Fibroblast of skin of scalp (primary cell): Measurements from ENCODE around the gene FADD. TPM values are rescaled to one million over a fixed set of nuclear protein-coding genes. Genes with fewer than 3 reads are reported as not detected.

Experiments
- DNase-seq: peaks from one replicate; pipeline ENCODE4 v3.0.0-alpha.2; 2013
- polyA plus RNA-seq, 2 experiments: library from polyadenylated mRNA; unstranded; fragments of 120-200 nt; gene quantifications; one replicate each; pipeline ENCODE4 v1.2.1, GENCODE V29; 2013; ENCODE audit not compliant: insufficient read length in 2 of 2

FADD gene, protein sequence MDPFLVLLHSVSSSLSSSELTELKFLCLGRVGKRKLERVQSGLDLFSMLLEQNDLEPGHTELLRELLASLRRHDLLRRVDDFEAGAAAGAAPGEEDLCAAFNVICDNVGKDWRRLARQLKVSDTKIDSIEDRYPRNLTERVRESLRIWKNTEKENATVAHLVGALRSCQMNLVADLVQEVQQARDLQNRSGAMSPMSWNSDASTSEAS
- 19.3 TPM for polyA plus RNA-seq (2013, experiment 1 of 2; ENCODE audit: insufficient read length)
- polyA plus RNA-seq (2013, experiment 2 of 2; ENCODE audit: insufficient read length): 20.8 TPM

DNA sequence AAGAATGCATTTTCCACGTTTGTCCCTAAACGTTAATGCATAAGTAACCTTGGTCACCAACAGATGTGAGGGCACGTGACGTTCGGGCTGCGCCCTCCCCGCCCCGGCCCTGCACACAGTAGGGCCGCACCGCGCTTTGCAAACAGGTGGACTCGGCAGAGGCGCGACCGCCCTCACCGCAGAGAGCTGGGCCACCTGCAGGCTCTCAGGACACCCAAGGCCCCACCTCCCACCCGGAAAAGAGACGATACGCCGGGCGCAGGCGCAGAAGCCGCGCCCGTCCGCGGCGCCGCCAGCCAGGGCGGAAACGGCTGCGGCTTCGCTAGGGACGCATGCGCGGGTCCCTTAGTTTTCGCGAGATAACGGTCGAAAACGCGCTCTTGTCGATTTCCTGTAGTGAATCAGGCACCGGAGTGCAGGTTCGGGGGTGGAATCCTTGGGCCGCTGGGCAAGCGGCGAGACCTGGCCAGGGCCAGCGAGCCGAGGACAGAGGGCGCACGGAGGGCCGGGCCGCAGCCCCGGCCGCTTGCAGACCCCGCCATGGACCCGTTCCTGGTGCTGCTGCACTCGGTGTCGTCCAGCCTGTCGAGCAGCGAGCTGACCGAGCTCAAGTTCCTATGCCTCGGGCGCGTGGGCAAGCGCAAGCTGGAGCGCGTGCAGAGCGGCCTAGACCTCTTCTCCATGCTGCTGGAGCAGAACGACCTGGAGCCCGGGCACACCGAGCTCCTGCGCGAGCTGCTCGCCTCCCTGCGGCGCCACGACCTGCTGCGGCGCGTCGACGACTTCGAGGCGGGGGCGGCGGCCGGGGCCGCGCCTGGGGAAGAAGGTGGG is at the start of gene FADD:
Gene FADD (plus strand): TSS at position 377 of the 831 bp plus-strand sequence. CDS start 164 bp downstream, at position 541.
- DNase-seq: peak; percentile 92

DNA sequence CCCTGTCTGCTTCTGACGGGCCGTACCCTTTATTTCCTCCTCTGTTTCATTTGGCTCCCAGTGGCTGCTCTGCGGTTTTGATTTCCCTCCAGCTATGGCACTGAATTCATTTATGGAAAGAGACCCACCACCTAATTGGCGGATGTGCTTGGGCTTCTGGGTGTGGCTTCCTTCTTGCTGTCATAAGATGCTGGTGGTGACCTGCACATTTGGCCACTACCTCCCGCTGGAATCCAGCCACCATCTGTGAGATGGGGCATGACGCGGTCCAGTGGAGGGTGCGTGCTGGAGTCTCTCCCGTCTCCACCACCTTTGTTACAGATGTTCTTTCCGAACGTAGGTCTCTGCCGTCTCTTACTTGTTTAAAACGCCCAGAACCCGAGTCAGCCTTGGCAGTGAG is 47.7 kb upstream of the FADD start:
- DNase-seq: peak; percentile 23

- DNase-seq: no peak
Observed at GRCh38 chr11:70156291-70157037, 46.6 kb upstream of the FADD start.

DNA sequence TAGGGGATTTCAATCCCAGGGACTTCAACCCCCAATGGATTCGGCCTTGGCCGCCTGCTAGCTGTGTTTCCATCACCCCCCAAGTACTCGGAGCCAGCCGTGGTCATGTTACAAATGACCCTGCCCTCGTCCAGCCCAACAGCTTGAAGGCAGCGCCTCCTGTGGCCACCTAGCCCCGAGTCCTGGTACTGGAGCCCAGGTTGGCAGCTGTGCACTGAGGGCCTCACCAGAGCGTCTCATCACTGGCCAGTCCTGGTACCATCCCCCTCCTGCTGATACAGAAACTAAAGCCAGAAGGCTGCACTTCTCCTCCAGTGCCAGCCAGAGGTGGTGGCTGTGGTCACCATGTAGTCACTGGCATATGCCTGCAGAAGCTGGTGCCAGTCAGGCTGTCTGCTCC is 44.9 kb upstream of the FADD start:
- DNase-seq: no peak

DNA sequence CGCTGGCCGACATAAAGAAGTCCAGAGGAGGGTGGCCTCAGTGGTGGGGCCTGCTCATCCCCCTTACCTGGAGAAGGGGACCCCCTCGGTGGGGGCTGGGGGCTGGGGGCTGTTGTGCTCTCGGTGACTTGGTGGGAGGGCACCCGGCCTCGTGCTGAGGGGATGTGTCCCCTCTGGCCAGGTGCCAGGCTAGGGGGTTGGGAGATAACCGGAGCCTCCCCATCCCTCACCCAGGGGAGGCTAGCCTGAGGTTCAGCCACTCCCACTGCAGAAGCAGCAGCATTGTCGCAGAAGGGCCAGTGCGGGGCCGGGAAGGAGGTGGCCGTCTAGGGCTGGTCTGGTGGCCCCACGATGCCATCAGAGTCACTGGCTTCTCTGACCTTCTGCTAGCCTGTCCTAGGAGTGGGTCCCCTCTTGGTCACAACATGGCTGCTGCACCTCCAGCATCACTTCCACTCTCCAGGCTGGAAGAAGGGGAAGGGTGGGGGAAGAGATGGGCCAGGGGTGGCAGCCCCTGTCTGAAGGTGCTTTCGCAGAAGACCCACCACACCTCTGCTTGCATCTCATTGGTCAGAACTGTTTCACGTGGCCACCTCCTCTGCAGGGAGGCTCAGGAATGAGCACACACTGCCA is 44.2 kb upstream of the FADD start:
- DNase-seq: no peak

- DNase-seq: peak; percentile 73
Observed at GRCh38 chr11:70159627-70160570, 43.2 kb upstream of the FADD start.

DNA sequence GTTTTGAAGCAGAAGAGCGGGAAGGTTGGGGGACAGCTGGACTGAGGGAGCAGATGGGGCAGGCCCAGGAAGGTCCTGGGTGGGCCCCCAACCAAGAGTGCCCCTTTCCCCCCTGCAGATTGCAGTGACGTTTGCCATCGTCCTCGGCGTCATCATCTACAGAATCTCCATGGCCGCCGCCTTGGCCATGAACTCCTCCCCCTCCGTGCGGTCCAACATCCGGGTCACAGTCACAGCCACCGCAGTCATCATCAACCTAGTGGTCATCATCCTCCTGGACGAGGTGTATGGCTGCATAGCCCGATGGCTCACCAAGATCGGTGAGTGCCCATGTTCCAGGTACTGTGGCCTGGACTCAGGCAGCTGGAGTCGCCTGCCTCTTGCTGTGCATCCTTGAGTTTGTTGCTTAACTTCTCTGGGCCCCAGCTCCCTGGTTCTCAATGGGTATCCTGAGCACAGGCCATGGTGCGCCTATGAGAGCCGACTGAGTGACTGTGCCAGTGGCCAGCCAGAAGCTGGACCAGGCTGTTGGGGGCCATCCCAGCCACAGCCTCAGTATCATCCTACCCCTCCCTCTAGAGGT is 42.0 kb upstream of the FADD start:
- DNase-seq: no peak

DNA sequence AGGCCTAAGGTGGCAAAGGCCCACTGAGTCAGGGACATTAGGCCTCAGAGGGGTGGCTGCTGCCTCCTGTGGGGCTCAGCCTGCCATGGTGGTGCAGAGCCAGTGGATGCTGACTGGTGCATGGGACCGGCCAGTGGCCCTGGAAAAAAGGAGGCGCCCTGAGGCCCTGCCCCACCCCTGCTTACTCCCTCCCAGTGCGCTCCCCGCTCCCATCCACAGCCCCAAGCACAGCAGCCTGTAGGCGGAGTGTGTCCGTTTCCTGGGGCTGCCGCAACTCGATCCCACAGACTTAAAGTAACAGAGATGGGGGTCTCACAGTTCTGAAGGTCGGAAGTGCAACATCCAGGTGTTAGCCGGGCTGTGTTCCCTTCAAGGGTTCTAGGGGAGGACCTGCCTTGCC is 38.4 kb upstream of the FADD start:
- DNase-seq: no peak

GRCh38 chr11:70167120-70167519 is 36.0 kb upstream of the FADD start:
- no peak for DNase-seq

- no peak for DNase-seq
Observed at GRCh38 chr11:70167723-70168404, 35.2 kb upstream of the FADD start.

DNA sequence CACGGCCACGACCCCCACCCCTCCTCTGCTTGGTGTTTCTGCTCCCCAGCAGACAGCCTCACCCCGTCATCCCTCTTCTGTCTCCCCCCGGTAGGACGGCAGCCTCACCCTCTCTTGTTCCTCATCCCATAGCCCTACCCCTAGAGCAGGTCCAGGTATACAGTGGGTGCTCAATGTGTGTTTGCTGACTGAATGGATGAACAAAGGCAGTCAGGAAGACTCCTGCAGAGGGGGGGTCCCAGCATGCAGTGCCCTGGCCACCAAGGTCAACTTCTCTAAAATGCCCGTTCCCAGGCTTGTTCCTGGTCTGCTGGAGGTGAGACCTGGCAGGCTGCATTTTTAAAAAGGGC is 34.7 kb upstream of the FADD start:
- DNase-seq: no peak

- no peak for DNase-seq
Observed at GRCh38 chr11:70169127-70169526, 34.0 kb upstream of the FADD start.

- no peak for DNase-seq
Observed at GRCh38 chr11:70169632-70170031, 33.5 kb upstream of the FADD start.

DNA sequence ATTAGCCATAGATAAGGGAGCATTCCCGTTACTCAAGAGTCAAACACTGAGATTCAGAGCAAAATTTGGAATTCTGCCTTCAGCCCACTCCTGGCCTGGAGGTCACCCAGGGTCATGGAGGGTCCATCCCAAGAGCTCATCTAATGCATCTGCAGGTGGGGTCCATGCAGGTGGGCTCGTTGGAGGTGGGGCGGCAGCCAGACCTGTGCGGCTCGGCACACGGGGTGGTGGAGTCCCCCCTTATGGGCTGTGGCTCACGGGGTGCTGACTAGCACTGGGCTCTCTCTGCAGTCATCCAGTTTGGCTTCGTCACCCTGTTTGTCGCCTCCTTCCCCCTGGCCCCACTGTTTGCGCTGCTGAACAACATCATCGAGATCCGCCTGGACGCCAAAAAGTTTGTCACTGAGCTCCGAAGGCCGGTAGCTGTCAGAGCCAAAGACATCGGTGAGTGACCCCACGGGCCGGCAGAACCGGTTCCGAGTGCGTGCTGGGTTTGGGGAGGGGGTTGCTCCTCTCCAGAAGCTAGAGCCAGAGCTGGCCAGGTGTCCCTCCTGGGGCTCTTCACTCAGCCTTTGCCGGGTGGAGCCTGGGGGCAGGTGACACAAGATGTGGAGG is 32.4 kb upstream of the FADD start:
- DNase-seq: no peak

DNA sequence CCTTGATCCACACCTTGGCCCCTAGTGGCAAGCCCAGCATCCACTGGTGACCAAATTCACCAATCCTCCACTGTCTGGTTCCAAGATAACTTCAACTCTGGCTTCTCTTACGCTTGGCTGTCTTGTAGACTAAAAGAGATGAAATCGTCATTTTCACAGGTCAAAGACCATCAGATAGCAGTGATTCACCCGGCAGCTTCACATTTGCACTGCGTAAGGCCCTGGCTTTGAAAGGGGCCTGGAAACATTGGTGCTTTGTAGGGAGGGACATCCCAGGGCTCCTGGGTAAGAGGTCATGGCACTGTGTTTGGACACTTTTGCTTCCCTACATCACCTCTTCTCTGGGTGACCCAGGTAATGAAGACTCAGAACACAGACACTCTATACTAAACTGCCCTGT is 30.1 kb upstream of the FADD start:
- no peak for DNase-seq

- no peak for DNase-seq
Observed at GRCh38 chr11:70174547-70175235, 28.4 kb upstream of the FADD start.

GRCh38 chr11:70175236-70175698 is 27.8 kb upstream of the FADD start:
- DNase-seq: no peak

DNA sequence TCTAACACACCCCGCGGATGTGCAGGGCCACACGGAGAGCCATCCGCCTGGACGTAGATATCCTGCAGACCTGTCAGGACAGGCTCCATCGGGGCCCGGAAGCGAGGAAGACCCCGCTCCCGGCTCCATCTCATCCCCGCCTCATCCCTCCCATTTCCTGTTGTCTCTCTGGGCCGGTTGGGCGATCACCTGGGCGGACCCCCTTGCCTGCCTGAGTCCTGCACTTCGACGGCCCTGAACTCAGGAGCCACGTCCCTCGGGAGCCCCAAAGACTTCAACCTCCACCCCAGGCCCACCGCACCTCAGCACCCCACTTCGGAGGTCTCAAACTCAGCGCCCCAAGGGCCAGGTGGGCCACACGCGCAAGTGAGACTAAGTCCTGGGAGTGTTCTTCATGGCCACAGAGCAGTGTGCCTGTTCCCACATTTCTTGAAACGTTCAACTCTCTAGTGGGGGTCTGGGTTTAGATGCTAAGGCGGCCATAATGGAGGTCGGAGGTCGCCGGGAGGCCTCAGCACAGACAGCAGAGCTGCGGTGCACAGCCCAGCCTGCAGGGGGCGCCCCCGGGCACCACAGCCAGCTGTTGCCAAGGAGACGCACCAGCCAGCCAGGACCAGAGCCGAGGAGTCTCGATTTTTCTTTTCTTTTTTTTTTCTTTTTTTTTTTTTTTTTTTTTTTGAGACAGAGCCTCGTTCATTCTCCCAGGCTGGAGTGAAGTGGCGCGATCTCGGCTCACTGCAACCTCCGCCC is 26.0 kb upstream of the FADD start:
- no peak for DNase-seq

DNA sequence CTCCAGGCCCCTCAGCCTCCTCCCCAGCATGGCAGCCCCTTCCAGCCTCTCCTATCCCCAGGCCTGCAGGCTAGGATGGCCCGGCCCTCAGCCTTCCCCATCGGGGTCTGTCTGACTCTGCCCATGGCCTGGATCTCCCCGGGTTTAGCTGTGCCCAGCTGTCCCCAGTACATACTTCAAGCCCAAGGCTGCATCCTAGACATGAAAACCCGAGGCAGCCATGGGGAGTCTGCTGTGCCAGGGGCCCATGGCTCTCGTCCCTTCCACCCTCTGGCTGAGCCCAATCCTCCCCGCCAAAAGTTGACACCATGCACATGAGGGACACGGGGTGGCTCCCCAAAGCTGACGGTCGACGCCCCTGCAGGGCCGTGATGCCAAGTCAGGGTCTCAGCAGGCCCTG is 22.2 kb upstream of the FADD start:
- no peak for DNase-seq
